ENCODE measurements around the gene KRTAP1-1. TPM values are rescaled to one million over a fixed set of nuclear protein-coding genes. Genes with fewer than 3 reads are reported as not detected.

The KRTAP1-1 gene
- total and polyA plus RNA-seq, 10 donors: not detected

- 32 to 48% (median 42%) methylated on average over 3 of the region's 3 CpGs for WGBS, 5 donors
Observed at GRCh38 chr17:41018541-41018940, 22.7 kb downstream of the KRTAP1-1 start.

GRCh38 chr17:41016578-41017215, 24.6 kb downstream of the KRTAP1-1 start:
- 75 to 80% (median 78%) methylated on average over 13 of the region's 13 CpGs for WGBS, 5 donors
- TF ChIP-seq POLR2A (IDR thresholded peaks at IDR 0.05) (no peak), CTCF (IDR thresholded peaks at IDR 0.05 in 8 of 11, conservative IDR thresholded peaks at IDR 0.05 in 3 of 11) (no peak), POLR2AphosphoS5 (IDR thresholded peaks at IDR 0.05) (no peak)
- Histone ChIP-seq H3K4me3 (no peak overlapping the region), H3K27me3 (replicated peaks in 1 of 7) (no peaks in the 10 kb centered on the region), H3K4me1 (no peaks in the 10 kb centered on the region), H3K36me3 (no peaks in the 10 kb centered on the region), H3K27ac (no peak overlapping the region), H3K9me3 (peaks cover 0 to 10% (median 0%) of the 10 kb centered on the region in 8 donors)
- intact Hi-C loops (cut with DNase I; ENCODE audit: low total_unique reads): no loop called here
- no peak for DNase-seq

More at GRCh38 chr17:41018541-41018940, 22.7 kb downstream of the KRTAP1-1 start:
- no peak overlapping the region for H3K4me3 ChIP-seq
- no peak for DNase-seq
- no peaks in the 10 kb centered on the region for H3K36me3 ChIP-seq
- intact Hi-C loops (cut with DNase I; ENCODE audit: low total_unique reads): no loop called here
- H3K27me3 ChIP-seq (replicated peaks in 1 of 7): no peaks in the 10 kb centered on the region
- H3K27ac ChIP-seq: no peak overlapping the region
- H3K9me3 ChIP-seq: peaks cover 0 to 12% (median 0%) of the 10 kb centered on the region in 8 donors
- TF ChIP-seq POLR2A (IDR thresholded peaks at IDR 0.05) (no peak), CTCF (IDR thresholded peaks at IDR 0.05 in 8 of 11, conservative IDR thresholded peaks at IDR 0.05 in 3 of 11) (no peak), POLR2AphosphoS5 (IDR thresholded peaks at IDR 0.05) (no peak)
- no peaks in the 10 kb centered on the region for H3K4me1 ChIP-seq

- Histone ChIP-seq H3K4me3 (no peak overlapping the region), H3K36me3 (no peaks in the 10 kb centered on the region), H3K27ac (no peak overlapping the region), H3K4me1 (no peaks in the 10 kb centered on the region), H3K9me3 (no peaks in the 10 kb centered on the region), H3K27me3 (replicated peaks in 1 of 7) (no peaks in the 10 kb centered on the region)
- DNase-seq: no peak
- intact Hi-C loops (cut with DNase I; ENCODE audit: low total_unique reads): no loop called here
- 66 to 74% (median 73%) methylated on average over 7 of the region's 7 CpGs for WGBS, 5 donors
- TF ChIP-seq CTCF (IDR thresholded peaks at IDR 0.05 in 8 of 11, conservative IDR thresholded peaks at IDR 0.05 in 3 of 11) (no peak), POLR2AphosphoS5 (IDR thresholded peaks at IDR 0.05) (no peak), POLR2A (IDR thresholded peaks at IDR 0.05) (no peak)
Observed at GRCh38 chr17:41015454-41015853, 25.8 kb downstream of the KRTAP1-1 start.

GRCh38 chr17:41013606-41014005, 27.6 kb downstream of the KRTAP1-1 start:
- H3K4me1 ChIP-seq: no peaks in the 10 kb centered on the region
- DNase-seq: no peak
- H3K27me3 ChIP-seq (replicated peaks in 1 of 7): no peaks in the 10 kb centered on the region
- TF ChIP-seq POLR2AphosphoS5 (IDR thresholded peaks at IDR 0.05): no peak
- no peak for TF ChIP-seq CTCF (IDR thresholded peaks at IDR 0.05 in 8 of 11, conservative IDR thresholded peaks at IDR 0.05 in 3 of 11)
- no peak for TF ChIP-seq POLR2A (IDR thresholded peaks at IDR 0.05)
- WGBS, 5 donors: 41 to 76% (median 60%) methylated on average over 1 of the region's 1 CpG
- intact Hi-C loops (cut with DNase I; ENCODE audit: low total_unique reads): no loop called here
- no peaks in the 10 kb centered on the region for H3K9me3 ChIP-seq
- H3K4me3 ChIP-seq: no peak overlapping the region
- no peak overlapping the region for H3K27ac ChIP-seq
- no peaks in the 10 kb centered on the region for H3K36me3 ChIP-seq
